DMS 273 (cell line): ENCODE data around the gene C4orf46.
"Not testable (repeated sequence)": the region's sequence is repeated elsewhere in the genome, so short reads cannot be mapped to it uniquely, and the experiment has no call there.

Experiments used
- DNase-seq: peaks from one replicate; lab custom pipeline; 2025; ENCODE audit not compliant: unreplicated experiment; lab: John Stamatoyannopoulos, UW

C4orf46 gene

GRCh38 chr4:158671665-158671914 lies at the start of gene C4orf46:
TSS of gene C4orf46 (minus strand) at chr4:158671887. CDS start at chr4:158671801, 86 bp downstream.
- DNase-seq: no peak

- no peak for DNase-seq
Measured at GRCh38 chr4:158715802-158716201, 44.1 kb upstream of the C4orf46 start.

GRCh38 chr4:158714937-158715336 lies 43.2 kb upstream of the C4orf46 start:
- no peak for DNase-seq

GRCh38 chr4:158712622-158713021 lies 40.9 kb upstream of the C4orf46 start:
- DNase-seq: not testable (repeated sequence)

- peak; percentile 25 for DNase-seq
Measured at GRCh38 chr4:158710814-158711213, 39.1 kb upstream of the C4orf46 start.

GRCh38 chr4:158704274-158704673 lies 32.6 kb upstream of the C4orf46 start:
- DNase-seq: no peak

- no peak for DNase-seq
Measured at GRCh38 chr4:158688813-158689212, 17.1 kb upstream of the C4orf46 start.

GRCh38 chr4:158682066-158682465 lies 10.4 kb upstream of the C4orf46 start:
- DNase-seq: peak; percentile 26

- no peak for DNase-seq
Measured at GRCh38 chr4:158681629-158682028, 9.9 kb upstream of the C4orf46 start.

GRCh38 chr4:158678767-158679166 lies 7.1 kb upstream of the C4orf46 start:
- no peak for DNase-seq

GRCh38 chr4:158676076-158676475 lies 4.4 kb upstream of the C4orf46 start:
- DNase-seq: no peak

- no peak for DNase-seq
Measured at GRCh38 chr4:158673633-158674032, 1.9 kb upstream of the C4orf46 start.

GRCh38 chr4:158671915-158672806 lies 474 bp upstream of the C4orf46 start, which contains the start of gene ETFDH:
TSS of gene ETFDH (plus strand) at chr4:158672296. CDS start at chr4:158672457, 161 bp downstream.
- DNase-seq: peak; percentile 98

GRCh38 chr4:158670975-158671664 lies 567 bp downstream of the C4orf46 start:
- DNase-seq: peak; percentile 82

GRCh38 chr4:158669310-158669709 lies 2.4 kb downstream of the C4orf46 start:
- no peak for DNase-seq

- DNase-seq: peak; percentile 58
Measured at GRCh38 chr4:158667651-158668198, 4.0 kb downstream of the C4orf46 start.

GRCh38 chr4:158666892-158667291 lies 4.8 kb downstream of the C4orf46 start:
- DNase-seq: no peak

- DNase-seq: no peak
Measured at GRCh38 chr4:158664806-158665205, 6.9 kb downstream of the C4orf46 start.

GRCh38 chr4:158663707-158664625 lies 7.7 kb downstream of the C4orf46 start:
- DNase-seq: not testable (repeated sequence)

- not testable (repeated sequence) for DNase-seq
Measured at GRCh38 chr4:158663255-158663654, 8.4 kb downstream of the C4orf46 start.

GRCh38 chr4:158657291-158657690 lies 14.4 kb downstream of the C4orf46 start:
- DNase-seq: no peak
